HepG2 (cell line): Measurements from ENCODE around the gene CAVIN2. TPM values are rescaled to one million over a fixed set of nuclear protein-coding genes. Genes with fewer than 3 reads are reported as not detected.

Source experiments
- ATAC-seq: fragments of 200-7000 bp; cut with Tn5 transposase; 3 replicates; pipeline ENCODE4 v1.9.1; 2020; ENCODE audit warnings: mild to moderate bottlenecking, moderate library complexity
- BruUV-seq: library from RNA; stranded (reverse); fragments of 400-500 nt; replicated peaks from 2 replicates; lab custom pipeline; 2021; lab: Mats Ljungman, UMichigan
- CTCF ChIA-PET: fragments of 300-600 bp; formaldehyde crosslinking; extraction: SDS; loops from one replicate; lab custom pipeline; 2021; ENCODE audit warnings: low total read pairs, inconsistent platforms, low intra/inter-chr PET ratio; lab: Yijun Ruan, JAX
- POLR2A ChIA-PET: fragments of 350-600 bp; sonication (Branson Sonifier 250); formaldehyde crosslinking; loops from one replicate; lab custom pipeline; 2020; ENCODE audit warnings: antibody characterized with exemption, inconsistent platforms; lab: Yijun Ruan, JAX
- DNase-seq: peaks from one replicate; pipeline ENCODE4 v3.0.0-alpha.2; 2015; ENCODE audit warnings: low spot score
- FAIRE-seq: peaks from 3 replicates; lab custom pipeline; 2011; peaks lifted over from hg19 to GRCh38; lab: Jason Lieb, UNC
- H2AFZ ChIP-seq: one replicate; pipeline ENCODE4 v1.6.1; 2011; ENCODE audit warnings: low read length, inconsistent platforms
- H3K27ac ChIP-seq: fragments of 300-600 bp; 3 replicates; pipeline ENCODE4 v1.8.0; 2011; ENCODE audit warnings: mixed run types, mild to moderate bottlenecking, mixed read lengths, low read length, inconsistent platforms; ENCODE audit not compliant: insufficient read depth; ENCODE audit errors: extremely low read length
- H3K27me3 ChIP-seq, 2 experiments: fragments of 200-600 bp in 1 of 2; 2 replicates in 1 of 2; 3 replicates in 1 of 2; pipeline versions ENCODE4 v1.6.0 to v1.8.0; 2011; ENCODE audit warnings: low read length in 2 of 2, mild to moderate bottlenecking in 2 of 2, moderate library complexity in 2 of 2, inconsistent platforms in 1 of 2; ENCODE audit not compliant: insufficient read depth in 2 of 2, control insufficient read depth in 1 of 2
- H3K36me3 ChIP-seq, 2 experiments: fragments of 200-600 bp in 1 of 2; replicated peaks in 1 of 2; 2 replicates in 1 of 2; 3 replicates in 1 of 2; pipeline versions ENCODE4 v1.5.1 to v1.8.0; 2011; ENCODE audit warnings: low read length in 2 of 2, inconsistent platforms in 1 of 2; ENCODE audit not compliant: insufficient read depth in 2 of 2, control insufficient read depth in 1 of 2
- H3K4me1 ChIP-seq: 2 replicates; pipeline ENCODE4 v1.5.1; 2012; ENCODE audit warnings: low read length, inconsistent platforms; ENCODE audit not compliant: insufficient read depth
- H3K4me2 ChIP-seq: 2 replicates; pipeline ENCODE4 v1.6.0; 2011; ENCODE audit warnings: low read depth, low read length, inconsistent platforms
- H3K4me3 ChIP-seq, 3 experiments: fragments of 200-600 bp in 1 of 3; sonication (generic), shearing (Covaris generic) in 1 of 3; replicated peaks in 1 of 3; 2 replicates each; pipeline ENCODE4 v1.5.1; 2011 to 2016; ENCODE audit warnings: low read length in 3 of 3, inconsistent platforms in 2 of 3, low read depth in 2 of 3, mild to moderate bottlenecking in 2 of 3, control low read depth in 1 of 3, mixed read lengths in 1 of 3; ENCODE audit not compliant: insufficient read depth in 1 of 3
- H3K79me2 ChIP-seq: one replicate; pipeline ENCODE4 v1.6.1; 2011; ENCODE audit warnings: low read length, inconsistent platforms; ENCODE audit not compliant: insufficient read depth
- H3K9ac ChIP-seq: 2 replicates; pipeline ENCODE4 v1.6.0; 2011; ENCODE audit warnings: mild to moderate bottlenecking, low read depth, low read length, inconsistent platforms; ENCODE audit not compliant: insufficient read depth
- H3K9me3 ChIP-seq: 2 replicates; pipeline ENCODE4 v1.5.1; 2012; ENCODE audit warnings: mild to moderate bottlenecking, low read length
- H4K20me1 ChIP-seq: 2 replicates; pipeline ENCODE4 v1.6.0; 2011; ENCODE audit warnings: inconsistent platforms, mild to moderate bottlenecking, low read length, moderate library complexity; ENCODE audit not compliant: insufficient read depth
- DDIT3 ChIP-seq: sonication (generic); formaldehyde crosslinking; IDR thresholded peaks from 2 replicates; pipeline ENCODE4 v1.4.0; 2020; ENCODE audit warnings: mild to moderate bottlenecking, missing genetic modification reagents
- EED ChIP-seq: sonication (generic); formaldehyde crosslinking; IDR thresholded peaks from 2 replicates; pipeline ENCODE4 v1.5.0; 2020; ENCODE audit warnings: mild to moderate bottlenecking, missing genetic modification reagents
- HES4 ChIP-seq: sonication (generic); formaldehyde crosslinking; IDR thresholded peaks from 2 replicates; pipeline ENCODE4 v1.9.0; 2021; ENCODE audit warnings: mild to moderate bottlenecking, missing genetic modification reagents, borderline replicate concordance
- KDM6A ChIP-seq: IDR thresholded peaks from 2 replicates; pipeline ENCODE4 v1.6.1; 2016; ENCODE audit warnings: low read depth
- NFAT5 ChIP-seq: sonication (generic); formaldehyde crosslinking; IDR thresholded peaks from 2 replicates; pipeline ENCODE4 v1.4.0; 2020; ENCODE audit warnings: missing genetic modification reagents
- SIN3B ChIP-seq: fragments of 150-350 bp; IDR thresholded peaks from 2 replicates; pipeline ENCODE4 v1.6.1; 2014; ENCODE audit warnings: low read length
- STAT5B ChIP-seq: sonication (generic); formaldehyde crosslinking; IDR thresholded peaks from 2 replicates; pipeline ENCODE4 v1.4.0; 2020; ENCODE audit warnings: missing genetic modification reagents
- TOPORS ChIP-seq: sonication (generic); formaldehyde crosslinking; IDR thresholded peaks from 2 replicates; pipeline ENCODE4 v1.8.0; 2023; ENCODE audit warnings: mild to moderate bottlenecking, missing genetic modification reagents
- ZFP36L1 ChIP-seq: sonication (generic); formaldehyde crosslinking; IDR thresholded peaks from 2 replicates; pipeline ENCODE4 v1.8.0; 2022; ENCODE audit warnings: mild to moderate bottlenecking, missing genetic modification reagents, moderate library complexity
- ZGPAT ChIP-seq: IDR thresholded peaks from 2 replicates; pipeline ENCODE4 v1.6.1; 2016; ENCODE audit warnings: mild to moderate bottlenecking
- ZNF124 ChIP-seq: sonication (generic); formaldehyde crosslinking; IDR thresholded peaks from 2 replicates; pipeline ENCODE4 v1.4.0; 2020; ENCODE audit warnings: missing genetic modification reagents
- ZNF543 ChIP-seq: sonication (generic); formaldehyde crosslinking; IDR thresholded peaks from 2 replicates; pipeline ENCODE4 v1.4.0; 2020; ENCODE audit warnings: mild to moderate bottlenecking, missing genetic modification reagents
- ZNF724P ChIP-seq: sonication (generic); formaldehyde crosslinking; IDR thresholded peaks from 2 replicates; pipeline ENCODE4 v1.8.0; 2022; ENCODE audit warnings: missing genetic modification reagents, borderline replicate concordance
- ZNF883 ChIP-seq: sonication (generic); formaldehyde crosslinking; IDR thresholded peaks from 2 replicates; pipeline ENCODE4 v1.5.1; 2020; ENCODE audit warnings: mild to moderate bottlenecking, missing genetic modification reagents; ENCODE audit errors: not compliant biosample characterization
- WGBS: methylation state at CpG from one replicate; pipeline ENCODE4 v1.1.6; 2017; ENCODE audit warnings: low lambda C conversion rate; 5-methylcytosine and 5-hydroxymethylcytosine counted together
- in situ Hi-C: cut with HindIII; loops from 2 replicates; pipeline ENCODE4 v1.10.0; 2017; ENCODE audit warnings: low pct_unique_long_range_greater_than_20kb; ENCODE audit not compliant: extremely low pct_ligation_motif_present
- intact Hi-C: fragments of 100-400 bp; cut with micrococcal nuclease; formaldehyde crosslinking; loops from one replicate; pipeline ENCODE4 v1.10.0; 2022; ENCODE audit not compliant: unreplicated experiment
- polyA plus RNA-seq, 8 experiments: library from polyadenylated mRNA; depleted of rRNA in 3 of 8; stranded (reverse) in 7 of 8; unstranded in 1 of 8; fragments of >200 nt; fragmentation: Illumina TruSeq in 4 of 8; extraction: Trizol in 4 of 8; gene quantifications; 2 replicates each; pipeline versions ENCODE4 v1.2.1 to v1.2.3, GENCODE V29; 2011 to 2016; ENCODE audit warnings: low read depth in 4 of 8, missing spikeins in 1 of 8, mixed read lengths in 1 of 8; ENCODE audit not compliant: insufficient read depth in 1 of 8
- total RNA-seq, 5 experiments: library from RNA; depleted of rRNA; stranded (reverse); fragments of >200 nt; fragmentation: Illumina TruSeq; extraction: Trizol; gene quantifications; 2 replicates each; pipeline ENCODE4 v1.2.3, GENCODE V29; 2016; ENCODE audit warnings: low read depth in 1 of 5

Gene CAVIN2
- total and polyA plus RNA-seq, 2 of the 13 experiments (the other 11 are each of a cell fraction or from before 2014, with no cell fraction given) = 7.6 to 38.8 TPM

GRCh38 chr2:191857259-191857805 is 10.4 kb upstream of the CAVIN2 start:
- BruUV-seq = no TSS peak
- POLR2A ChIA-PET = interaction anchor here (1.1 to 2.2 kb wide), 2 partner anchors 9 to 11 kb away, joined by 4 to 8 read pairs; partner anchors contain the start of gene CAVIN2
- H3K79me2 ChIP-seq = no peaks in the 10 kb centered on the region
- CTCF ChIA-PET = no interaction called here
- H3K9ac ChIP-seq = no peak overlapping the region
- FAIRE-seq = no peak
- no peak overlapping the region for H3K4me2 ChIP-seq
- H3K4me1 ChIP-seq = peaks cover 58% of the 10 kb centered on the region
- TF ChIP-seq ZNF543 = no peak
- no peak for TF ChIP-seq ZGPAT
- no peak for TF ChIP-seq STAT5B
- no peak for TF ChIP-seq SIN3B
- no peak for TF ChIP-seq KDM6A (CRISPR knock-in tag)
- no peak for TF ChIP-seq DDIT3 (CRISPR knock-in tag)
- TF ChIP-seq TOPORS (CRISPR knock-in tag) = no peak
- TF ChIP-seq ZNF124 (CRISPR knock-in tag) = no peak
- no peak for TF ChIP-seq EED (CRISPR knock-in tag)
- no peak for TF ChIP-seq NFAT5 (CRISPR knock-in tag)
- TF ChIP-seq ZNF724P (CRISPR knock-in tag) = no peak
- TF ChIP-seq ZNF883 (CRISPR knock-in tag) = no peak
- TF ChIP-seq HES4 (CRISPR knock-in tag) = no peak
- TF ChIP-seq ZFP36L1 = no peak
- no peaks in the 10 kb centered on the region for H4K20me1 ChIP-seq
- DNase-seq = no peak
- H3K27me3 ChIP-seq = no peaks in the 10 kb centered on the region
- no peak overlapping the region for H3K27ac ChIP-seq
- no peak overlapping the region for H2AFZ ChIP-seq
- peaks cover 6% of the 10 kb centered on the region; the same call in 1 of the 2 replicates for H3K9me3 ChIP-seq
- H3K36me3 ChIP-seq = no peaks in the 10 kb centered on the region
- no peak for ATAC-seq
- 84% methylated on average over 2 of the region's 2 CpGs for WGBS
- in situ Hi-C loops (no loop called here), intact Hi-C loops (no loop called here)
- no peak overlapping the region for H3K4me3 ChIP-seq
